Liver (tissue), 9 donors: ENCODE measurements around the gene SPRY2. TPM values are rescaled to one million over a fixed set of nuclear protein-coding genes. Genes with fewer than 3 reads are reported as not detected.

Source experiments
- DNase-seq: peaks from one replicate; pipeline ENCODE4 v3.0.0-alpha.2; 2017; ENCODE audit warnings: low spot score
- H3K27ac ChIP-seq, 2 donors: one replicate each; pipeline ENCODE4 v1.7.0; 2013; ENCODE audit warnings: inconsistent platforms in 2 of 2, low read length in 2 of 2, control low read depth in 1 of 2, low read depth in 1 of 2, mild to moderate bottlenecking in 1 of 2
- H3K27me3 ChIP-seq, 4 donors: one replicate each; pipeline versions ENCODE4 v1.6.1 to v1.7.0; 2013; ENCODE audit warnings: low read length in 3 of 4, inconsistent platforms in 1 of 4, mild to moderate bottlenecking in 1 of 4, moderate library complexity in 1 of 4; ENCODE audit not compliant: control insufficient read depth in 4 of 4, insufficient read depth in 4 of 4
- H3K36me3 ChIP-seq, 4 donors: one replicate each; pipeline versions ENCODE4 v1.6.1 to v1.7.0; 2013; ENCODE audit warnings: low read length in 3 of 4, mild to moderate bottlenecking in 3 of 4, low read depth in 1 of 4, moderate library complexity in 1 of 4; ENCODE audit not compliant: control insufficient read depth in 4 of 4, insufficient read depth in 3 of 4
- H3K4me1 ChIP-seq, 4 donors: one replicate each; pipeline versions ENCODE4 v1.6.1 to v1.7.0; 2013; ENCODE audit warnings: low read length in 3 of 4, mild to moderate bottlenecking in 3 of 4, moderate library complexity in 1 of 4; ENCODE audit not compliant: control insufficient read depth in 4 of 4, insufficient read depth in 4 of 4
- H3K4me3 ChIP-seq, 3 donors: one replicate each; pipeline versions ENCODE4 v1.6.1 to v1.7.0; 2013; ENCODE audit warnings: low read length in 3 of 3, control low read depth in 1 of 3, low read depth in 1 of 3, mild to moderate bottlenecking in 1 of 3
- H3K9ac ChIP-seq, 2 donors: one replicate each; pipeline ENCODE4 v1.7.0; 2013; ENCODE audit warnings: low read length in 2 of 2, mild to moderate bottlenecking in 2 of 2, moderate library complexity in 2 of 2, control low read depth in 1 of 2, low read depth in 1 of 2
- H3K9me3 ChIP-seq, 4 donors: one replicate each; pipeline versions ENCODE4 v1.6.1 to v1.7.0; 2013; ENCODE audit warnings: low read length in 3 of 4; ENCODE audit not compliant: control insufficient read depth in 4 of 4
- EGR1 ChIP-seq, 2 donors: IDR thresholded peaks; 2 replicates each; pipeline ENCODE4 v1.6.1; 2016 to 2018; ENCODE audit warnings: antibody characterized with exemption in 2 of 2, low read depth in 2 of 2
- FOXA1 ChIP-seq: IDR thresholded peaks from 2 replicates; pipeline ENCODE4 v1.6.1; 2016; ENCODE audit warnings: antibody characterized with exemption
- FOXA2 ChIP-seq: IDR thresholded peaks from 2 replicates; pipeline ENCODE4 v1.6.1; 2016; ENCODE audit warnings: antibody characterized with exemption
- GABPA ChIP-seq, 2 donors: IDR thresholded peaks in 1 of 2; conservative IDR thresholded peaks in 1 of 2; 2 replicates each; pipeline ENCODE4 v1.6.1; 2016; ENCODE audit warnings: antibody characterized with exemption in 2 of 2, mild to moderate bottlenecking in 1 of 2, moderate library complexity in 1 of 2
- HNF4A ChIP-seq, 2 donors: conservative IDR thresholded peaks; 2 replicates each; pipeline ENCODE4 v1.6.1; 2016; ENCODE audit warnings: antibody characterized with exemption in 2 of 2, mild to moderate bottlenecking in 2 of 2
- HNF4G ChIP-seq: IDR thresholded peaks from 2 replicates; pipeline ENCODE4 v1.6.1; 2016; ENCODE audit warnings: antibody characterized with exemption
- JUND ChIP-seq, 2 donors: IDR thresholded peaks; 2 replicates each; pipeline ENCODE4 v1.6.1; 2016; ENCODE audit warnings: antibody characterized with exemption in 2 of 2
- MAX ChIP-seq: IDR thresholded peaks from 2 replicates; pipeline ENCODE4 v1.6.1; 2016; ENCODE audit warnings: antibody characterized with exemption
- RAD21 ChIP-seq, 2 donors: IDR thresholded peaks; 2 replicates each; pipeline ENCODE4 v1.6.1; 2016; ENCODE audit warnings: antibody characterized with exemption in 2 of 2, mild to moderate bottlenecking in 2 of 2
- REST ChIP-seq: IDR thresholded peaks from 2 replicates; pipeline ENCODE4 v1.6.1; 2016; ENCODE audit warnings: antibody characterized with exemption, mild to moderate bottlenecking
- RXRA ChIP-seq, 2 donors: IDR thresholded peaks; 2 replicates each; pipeline ENCODE4 v1.6.1; 2017 to 2018; ENCODE audit warnings: antibody characterized with exemption in 2 of 2, mild to moderate bottlenecking in 1 of 2
- TAF1 ChIP-seq: conservative IDR thresholded peaks from 2 replicates; pipeline ENCODE4 v1.6.1; 2016; ENCODE audit warnings: antibody characterized with exemption, mild to moderate bottlenecking
- YY1 ChIP-seq: IDR thresholded peaks from 2 replicates; pipeline ENCODE4 v1.6.1; 2016; ENCODE audit warnings: antibody characterized with exemption, mild to moderate bottlenecking
- WGBS: extraction: QIAGEN DNeasy Blood & Tissue Kit; methylation state at CpG from one replicate; pipeline ENCODE4 v1.1.7; 2013; 5-methylcytosine and 5-hydroxymethylcytosine counted together
- polyA plus RNA-seq, 2 donors: library from polyadenylated mRNA; stranded (reverse) in 1 of 2; unstranded in 1 of 2; fragments of 200-250 nt in 1 of 2; fragments of >200 nt in 1 of 2; fragmentation: Nextera tagmentation in 1 of 2; extraction: Ambion mirVana in 1 of 2; gene quantifications; one replicate each; pipeline versions ENCODE4 v1.2.1 to v1.2.3, GENCODE V29; 2013 to 2015
- total RNA-seq, 2 donors: library from RNA; depleted of rRNA; stranded (reverse); fragments of >200 nt; gene quantifications; one replicate each; pipeline ENCODE4 v1.2.3, GENCODE V29; 2014
- TF ChIP-seq, protein P1 (sequence below): IDR thresholded peaks from 2 replicates; pipeline ENCODE4 v1.6.1; 2016; ENCODE audit warnings: antibody characterized with exemption
- TF ChIP-seq, protein P2 (sequence below): fragments of 150-350 bp; IDR thresholded peaks from 2 replicates; pipeline ENCODE4 v1.5.1; 2017; ENCODE audit warnings: improper control_type of control experiment, low read depth, low read length; ENCODE audit not compliant: missing input control
- donor health status: healthy.
- donor health status: healthy.
- donor health status: healthy.
- donor health status: healthy.
- donor health status: healthy.

The SPRY2 gene
- total and polyA plus RNA-seq, 4 donors = 4.8 to 20.1 (median 9.1) TPM

GRCh38 chr13:80334597-80335260 is 6.2 kb downstream of the SPRY2 start:
- DNase-seq = no peak
- TF ChIP-seq RAD21 (IDR thresholded peaks at IDR 0.05) (no peak), EGR1 (IDR thresholded peaks at IDR 0.05; ENCODE audit: low read depth in 2 of 2) (no peak), FOXA1 (no peak), MAX (no peak), GABPA (IDR thresholded peaks at IDR 0.05 in 1 of 2, conservative IDR thresholded peaks at IDR 0.05 in 1 of 2) (no peak), HNF4A (conservative IDR thresholded peaks at IDR 0.05) (peak in 1 of 2 donors; percentile 7), REST (no peak), HNF4G (no peak), RXRA (IDR thresholded peaks at IDR 0.05) (no peak), FOXA2 (no peak), YY1 (peak; percentile 30), JUND (IDR thresholded peaks at IDR 0.05) (peak in 1 of 2 donors; percentile 10), TAF1 (no peak)
- TF ChIP-seq, protein P1, sequence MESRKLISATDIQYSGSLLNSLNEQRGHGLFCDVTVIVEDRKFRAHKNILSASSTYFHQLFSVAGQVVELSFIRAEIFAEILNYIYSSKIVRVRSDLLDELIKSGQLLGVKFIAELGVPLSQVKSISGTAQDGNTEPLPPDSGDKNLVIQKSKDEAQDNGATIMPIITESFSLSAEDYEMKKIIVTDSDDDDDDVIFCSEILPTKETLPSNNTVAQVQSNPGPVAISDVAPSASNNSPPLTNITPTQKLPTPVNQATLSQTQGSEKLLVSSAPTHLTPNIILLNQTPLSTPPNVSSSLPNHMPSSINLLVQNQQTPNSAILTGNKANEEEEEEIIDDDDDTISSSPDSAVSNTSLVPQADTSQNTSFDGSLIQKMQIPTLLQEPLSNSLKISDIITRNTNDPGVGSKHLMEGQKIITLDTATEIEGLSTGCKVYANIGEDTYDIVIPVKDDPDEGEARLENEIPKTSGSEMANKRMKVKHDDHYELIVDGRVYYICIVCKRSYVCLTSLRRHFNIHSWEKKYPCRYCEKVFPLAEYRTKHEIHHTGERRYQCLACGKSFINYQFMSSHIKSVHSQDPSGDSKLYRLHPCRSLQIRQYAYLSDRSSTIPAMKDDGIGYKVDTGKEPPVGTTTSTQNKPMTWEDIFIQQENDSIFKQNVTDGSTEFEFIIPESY = no peak
- no peaks in the 10 kb centered on the region for H3K27me3 ChIP-seq
- H3K9me3 ChIP-seq = no peaks in the 10 kb centered on the region
- H3K4me1 ChIP-seq = peaks cover 4 to 36% (median 25%) of the 10 kb centered on the region in 4 donors
- H3K9ac ChIP-seq = no peak overlapping the region
- H3K27ac ChIP-seq = peak overlapping the region in 1 of 2 donors; percentile 28
- H3K36me3 ChIP-seq = peaks cover 0 to 10% (median under 1%) of the 10 kb centered on the region in 4 donors
- WGBS = 69% methylated on average over 2 of the region's 2 CpGs
- H3K4me3 ChIP-seq = no peak overlapping the region

- no peak for TF ChIP-seq FOXA1
- TF ChIP-seq, protein P2, sequence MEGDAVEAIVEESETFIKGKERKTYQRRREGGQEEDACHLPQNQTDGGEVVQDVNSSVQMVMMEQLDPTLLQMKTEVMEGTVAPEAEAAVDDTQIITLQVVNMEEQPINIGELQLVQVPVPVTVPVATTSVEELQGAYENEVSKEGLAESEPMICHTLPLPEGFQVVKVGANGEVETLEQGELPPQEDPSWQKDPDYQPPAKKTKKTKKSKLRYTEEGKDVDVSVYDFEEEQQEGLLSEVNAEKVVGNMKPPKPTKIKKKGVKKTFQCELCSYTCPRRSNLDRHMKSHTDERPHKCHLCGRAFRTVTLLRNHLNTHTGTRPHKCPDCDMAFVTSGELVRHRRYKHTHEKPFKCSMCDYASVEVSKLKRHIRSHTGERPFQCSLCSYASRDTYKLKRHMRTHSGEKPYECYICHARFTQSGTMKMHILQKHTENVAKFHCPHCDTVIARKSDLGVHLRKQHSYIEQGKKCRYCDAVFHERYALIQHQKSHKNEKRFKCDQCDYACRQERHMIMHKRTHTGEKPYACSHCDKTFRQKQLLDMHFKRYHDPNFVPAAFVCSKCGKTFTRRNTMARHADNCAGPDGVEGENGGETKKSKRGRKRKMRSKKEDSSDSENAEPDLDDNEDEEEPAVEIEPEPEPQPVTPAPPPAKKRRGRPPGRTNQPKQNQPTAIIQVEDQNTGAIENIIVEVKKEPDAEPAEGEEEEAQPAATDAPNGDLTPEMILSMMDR = no peak
- no peak for TF ChIP-seq EGR1 (IDR thresholded peaks at IDR 0.05; ENCODE audit: low read depth in 2 of 2)
- no peak for TF ChIP-seq FOXA2
- TF ChIP-seq TAF1 = no peak
These were observed 8.9 kb downstream of the SPRY2 start for GRCh38 chr13:80331984-80332383.

More at GRCh38 chr13:80331984-80332383, 8.9 kb downstream of the SPRY2 start:
- H3K4me1 ChIP-seq = peaks cover 3 to 34% (median 19%) of the 10 kb centered on the region in 4 donors
- whole genome bisulfite sequencing = 94% methylated on average over 2 of the region's 2 CpGs
- H3K27me3 ChIP-seq = no peaks in the 10 kb centered on the region
- no peaks in the 10 kb centered on the region for H3K9me3 ChIP-seq
- H3K27ac ChIP-seq = no peak overlapping the region
- peaks cover 0 to 10% (median under 1%) of the 10 kb centered on the region in 4 donors for H3K36me3 ChIP-seq
- DNase-seq = no peak
- no peak overlapping the region for H3K4me3 ChIP-seq
- no peak overlapping the region for H3K9ac ChIP-seq
